ENCODE results near the gene ZNF839. TPM values are rescaled to one million over a fixed set of nuclear protein-coding genes. Genes with fewer than 3 reads are reported as not detected.

ZNF839 gene
- total RNA-seq, 1 experiment from 2014 or later = 10.8 TPM

- POLR2A ChIA-PET = no interaction called here
- no TSS peak for BruUV-seq (replicated peaks)
Observed at GRCh38 chr14:102341566-102341965, 22.0 kb downstream of the ZNF839 start.

GRCh38 chr14:102342238-102342637 is 22.7 kb downstream of the ZNF839 start:
- Histone ChIP-seq H3K27me3 (ENCODE audit: control insufficient read depth, insufficient read depth, low read length) (no peaks in the 10 kb centered on the region), H3K9me3 (ENCODE audit: control insufficient read depth, insufficient read depth, low read depth, low read length) (no peaks in the 10 kb centered on the region), H3K27ac (ENCODE audit: low read length) (no peak overlapping the region), H3K4me3 (ENCODE audit: low read depth in 2 of 2, low read length in 2 of 2) (no peak overlapping the region), H3K36me3 (ENCODE audit: control insufficient read depth, insufficient read depth, low read length) (no peaks in the 10 kb centered on the region; the same call in 1 of the 2 replicates), H3K4me1 (ENCODE audit: control insufficient read depth, insufficient read depth, low read length) (no peaks in the 10 kb centered on the region)
- POLR2A ChIA-PET = interaction anchor here (0.6 to 0.7 kb wide), 2 partner anchors 9 to 134 kb away, joined by 3 to 4 read pairs; no protein-coding TSS in a partner anchor
- DNase-seq (ENCODE audit: low read depth, low spot score) (no peak), ATAC-seq (no peak)
- TF ChIP-seq SIN3A (IDR thresholded peaks at IDR 0.05; ENCODE audit: borderline replicate concordance, insufficient read depth, low read depth, low read length) = no peak
- no peak for TF ChIP-seq REST (IDR thresholded peaks at IDR 0.05; ENCODE audit: insufficient read depth in 1 of 2, low read depth in 2 of 2, low read length in 1 of 2)
- TF ChIP-seq CTCF (IDR thresholded peaks at IDR 0.05) = no peak
- no peak for TF ChIP-seq POLR2AphosphoS5 (IDR thresholded peaks at IDR 0.05; ENCODE audit: low read depth, low read length)
- TF ChIP-seq TCF7L2 (IDR thresholded peaks at IDR 0.05; ENCODE audit: low read depth, low read length) = no peak
- intact Hi-C loops (cut with micrococcal nuclease; ENCODE audit: unreplicated experiment) (no loop called here), in situ Hi-C loops (cut with HindIII; ENCODE audit: low pct_unique_long_range_greater_than_20kb, low sequenced_read_pairs) (no loop called here)
- BruUV-seq (replicated peaks) = no TSS peak
- CTCF ChIA-PET = no interaction called here

More at GRCh38 chr14:102341566-102341965, 22.0 kb downstream of the ZNF839 start:
- no peak for TF ChIP-seq POLR2AphosphoS5 (IDR thresholded peaks at IDR 0.05; ENCODE audit: low read depth, low read length)
- no peaks in the 10 kb centered on the region for H3K9me3 ChIP-seq (ENCODE audit: control insufficient read depth, insufficient read depth, low read depth, low read length)
- CTCF ChIA-PET = no interaction called here
- no peaks in the 10 kb centered on the region; the same call in 1 of the 2 replicates for H3K36me3 ChIP-seq (ENCODE audit: control insufficient read depth, insufficient read depth, low read length)
- DNase-seq (ENCODE audit: low read depth, low spot score) (no peak), ATAC-seq (0 out of 2 replicates have a peak, but pooled peaks have one; percentile 37)
- intact Hi-C loops (cut with micrococcal nuclease; ENCODE audit: unreplicated experiment) = no loop called here
- H3K4me3 ChIP-seq (ENCODE audit: low read depth in 2 of 2, low read length in 2 of 2) = no peak overlapping the region
- H3K4me1 ChIP-seq (ENCODE audit: control insufficient read depth, insufficient read depth, low read length) = no peaks in the 10 kb centered on the region
- in situ Hi-C loops (cut with HindIII; ENCODE audit: low pct_unique_long_range_greater_than_20kb, low sequenced_read_pairs) = no loop called here
- H3K27me3 ChIP-seq (ENCODE audit: control insufficient read depth, insufficient read depth, low read length) = no peaks in the 10 kb centered on the region
- no peak overlapping the region for H3K27ac ChIP-seq (ENCODE audit: low read length)

GRCh38 chr14:102344084-102344483 is 24.5 kb downstream of the ZNF839 start:
- in situ Hi-C loops (cut with HindIII; ENCODE audit: low pct_unique_long_range_greater_than_20kb, low sequenced_read_pairs) = no loop called here
- no peaks in the 10 kb centered on the region; the same call in 1 of the 2 replicates for H3K36me3 ChIP-seq (ENCODE audit: control insufficient read depth, insufficient read depth, low read length)
- CTCF ChIA-PET = no interaction called here
- ATAC-seq (no peak), DNase-seq (ENCODE audit: low read depth, low spot score) (no peak)
- no peaks in the 10 kb centered on the region for H3K27me3 ChIP-seq (ENCODE audit: control insufficient read depth, insufficient read depth, low read length)
- no peaks in the 10 kb centered on the region for H3K4me1 ChIP-seq (ENCODE audit: control insufficient read depth, insufficient read depth, low read length)
- H3K9me3 ChIP-seq (ENCODE audit: control insufficient read depth, insufficient read depth, low read depth, low read length) = no peaks in the 10 kb centered on the region
- no peak overlapping the region for H3K4me3 ChIP-seq (ENCODE audit: low read depth in 2 of 2, low read length in 2 of 2)
- intact Hi-C loops (cut with micrococcal nuclease; ENCODE audit: unreplicated experiment) = no loop called here
- POLR2A ChIA-PET = no interaction called here
- BruUV-seq (replicated peaks) = TSS peak; percentile 55
- no peak for TF ChIP-seq SIN3A (IDR thresholded peaks at IDR 0.05; ENCODE audit: borderline replicate concordance, insufficient read depth, low read depth, low read length)
- no peak for TF ChIP-seq POLR2AphosphoS5 (IDR thresholded peaks at IDR 0.05; ENCODE audit: low read depth, low read length)
- TF ChIP-seq CTCF (IDR thresholded peaks at IDR 0.05) = no peak
- TF ChIP-seq TCF7L2 (IDR thresholded peaks at IDR 0.05; ENCODE audit: low read depth, low read length) = no peak
- TF ChIP-seq REST (IDR thresholded peaks at IDR 0.05; ENCODE audit: insufficient read depth in 1 of 2, low read depth in 2 of 2, low read length in 1 of 2) = no peak
- no peak overlapping the region for H3K27ac ChIP-seq (ENCODE audit: low read length)

All from Panc1 (cell line).